DOHH2 (cell line): ENCODE measurements around the gene KIAA0408.

Experiments used
- H3F3A ChIP-seq: fragments of 200-600 bp; sonication (generic), shearing (Covaris generic); 2 replicates; pipeline ENCODE4 v1.6.0; 2016; ENCODE audit warnings: antibody characterized with exemption, mild to moderate bottlenecking; ENCODE audit not compliant: control insufficient read depth, insufficient read depth
- H3K27ac ChIP-seq: fragments of 200-600 bp; sonication (generic); 2 replicates; pipeline ENCODE4 v1.5.1; 2014; ENCODE audit warnings: low read depth, mild to moderate bottlenecking, low read length, moderate library complexity
- H3K27me3 ChIP-seq: fragments of 200-600 bp; sonication (generic); 2 replicates; pipeline ENCODE4 v1.6.1; 2014; ENCODE audit warnings: mild to moderate bottlenecking, low read length, mixed read lengths; ENCODE audit not compliant: control insufficient read depth
- H3K36me3 ChIP-seq: fragments of 200-600 bp; sonication (generic); 2 replicates; pipeline ENCODE4 v1.6.1; 2014; ENCODE audit warnings: mild to moderate bottlenecking, low read length, moderate library complexity, mixed read lengths; ENCODE audit not compliant: control insufficient read depth
- H3K4me1 ChIP-seq: fragments of 200-600 bp; sonication (generic); 2 replicates; pipeline ENCODE4 v1.6.1; 2014; ENCODE audit warnings: mild to moderate bottlenecking, low read length, mixed read lengths; ENCODE audit not compliant: control insufficient read depth
- H3K4me2 ChIP-seq: fragments of 200-600 bp; sonication (generic); 2 replicates; pipeline ENCODE4 v1.6.0; 2014; ENCODE audit warnings: mild to moderate bottlenecking, low read length, moderate library complexity
- H3K4me3 ChIP-seq: fragments of 200-600 bp; sonication (generic); 2 replicates; pipeline ENCODE4 v1.5.1; 2014; ENCODE audit warnings: mild to moderate bottlenecking, low read length, mixed read lengths
- H3K79me2 ChIP-seq: fragments of 200-600 bp; sonication (generic); 2 replicates; pipeline ENCODE4 v1.6.1; 2014; ENCODE audit warnings: mild to moderate bottlenecking, low read length, mixed read lengths; ENCODE audit not compliant: control insufficient read depth
- H3K9me2 ChIP-seq: fragments of 200-600 bp; sonication (generic); replicated peaks from 2 replicates; pipeline ENCODE4 v1.6.1; 2014; ENCODE audit warnings: mild to moderate bottlenecking, low read length, mixed read lengths; ENCODE audit not compliant: control insufficient read depth
- H3K9me3 ChIP-seq: fragments of 200-600 bp; sonication (generic); 2 replicates; pipeline ENCODE4 v1.6.1; 2014; ENCODE audit warnings: antibody characterized with exemption, low read length, mixed read lengths; ENCODE audit not compliant: control insufficient read depth, insufficient read depth
- H4K20me1 ChIP-seq: fragments of 200-600 bp; sonication (generic); 2 replicates; pipeline ENCODE4 v1.6.0; 2014; ENCODE audit warnings: low read depth, mild to moderate bottlenecking, antibody characterized with exemption, low read length, moderate library complexity; ENCODE audit not compliant: control insufficient read depth, insufficient read depth
- CTCF ChIP-seq: fragments of 200-600 bp; sonication (generic); IDR thresholded peaks from one replicate; pipeline ENCODE4 v1.5.1; 2014; ENCODE audit warnings: antibody characterized with exemption, mild to moderate bottlenecking, low read depth, low read length; ENCODE audit not compliant: poor library complexity, severe bottlenecking
- EZH2phosphoT487 ChIP-seq: fragments of 200-600 bp; sonication (generic); IDR thresholded peaks from 2 replicates; pipeline ENCODE4 v1.6.1; 2017; ENCODE audit warnings: borderline replicate concordance, mild to moderate bottlenecking, antibody characterized with exemption, low read length, moderate library complexity, mixed read lengths

The KIAA0408 gene

GRCh38 chr6:127462376-127462775, 3.2 kb upstream of the KIAA0408 start:
- Histone ChIP-seq H3K9me2 (no peaks in the 10 kb centered on the region), H3K27ac (no peak overlapping the region), H3F3A (no peaks in the 10 kb centered on the region), H3K27me3 (0 out of 2 replicates have a peak, but pooled peaks cover 4% of the 10 kb centered on the region), H3K4me3 (no peak overlapping the region), H3K36me3 (no peaks in the 10 kb centered on the region), H3K4me2 (no peak overlapping the region), H4K20me1 (no peaks in the 10 kb centered on the region), H3K9me3 (no peaks in the 10 kb centered on the region), H3K79me2 (no peaks in the 10 kb centered on the region), H3K4me1 (no peaks in the 10 kb centered on the region)
- TF ChIP-seq CTCF (no peak), EZH2phosphoT487 (no peak)

GRCh38 chr6:127460465-127460864, 1.3 kb upstream of the KIAA0408 start:
- H3K9me2 ChIP-seq: no peaks in the 10 kb centered on the region
- H4K20me1 ChIP-seq: no peaks in the 10 kb centered on the region
- H3K36me3 ChIP-seq: no peaks in the 10 kb centered on the region
- H3K4me2 ChIP-seq: no peak overlapping the region
- H3K27me3 ChIP-seq: 0 out of 2 replicates have a peak, but pooled peaks cover 4% of the 10 kb centered on the region
- no peaks in the 10 kb centered on the region for H3K79me2 ChIP-seq
- no peaks in the 10 kb centered on the region for H3K4me1 ChIP-seq
- no peak overlapping the region for H3K27ac ChIP-seq
- no peaks in the 10 kb centered on the region for H3F3A ChIP-seq
- H3K4me3 ChIP-seq: no peak overlapping the region
- TF ChIP-seq CTCF: no peak
- no peak for TF ChIP-seq EZH2phosphoT487
- H3K9me3 ChIP-seq: no peaks in the 10 kb centered on the region

GRCh38 chr6:127458817-127459216, 372 bp downstream of the KIAA0408 start:
- H3K36me3 ChIP-seq: no peaks in the 10 kb centered on the region
- H3K9me3 ChIP-seq: no peaks in the 10 kb centered on the region
- no peaks in the 10 kb centered on the region for H3F3A ChIP-seq
- no peak overlapping the region for H3K4me3 ChIP-seq
- H3K27ac ChIP-seq: no peak overlapping the region
- H3K9me2 ChIP-seq: no peaks in the 10 kb centered on the region
- no peaks in the 10 kb centered on the region for H3K79me2 ChIP-seq
- no peak for TF ChIP-seq EZH2phosphoT487
- no peaks in the 10 kb centered on the region for H3K4me1 ChIP-seq
- H3K27me3 ChIP-seq: peaks cover 6% of the 10 kb centered on the region; the same call in 1 of the 2 replicates
- no peaks in the 10 kb centered on the region for H4K20me1 ChIP-seq
- no peak overlapping the region for H3K4me2 ChIP-seq

GRCh38 chr6:127458222-127458621, 967 bp downstream of the KIAA0408 start:
- H3K9me3 ChIP-seq: no peaks in the 10 kb centered on the region
- no peaks in the 10 kb centered on the region for H3K9me2 ChIP-seq
- H3K4me2 ChIP-seq: no peak overlapping the region
- H3K79me2 ChIP-seq: no peaks in the 10 kb centered on the region
- no peaks in the 10 kb centered on the region for H3K36me3 ChIP-seq
- TF ChIP-seq EZH2phosphoT487 (no peak), CTCF (no peak)
- no peaks in the 10 kb centered on the region for H3F3A ChIP-seq
- H4K20me1 ChIP-seq: no peaks in the 10 kb centered on the region
- H3K4me3 ChIP-seq: no peak overlapping the region
- peaks cover 6% of the 10 kb centered on the region; the same call in 1 of the 2 replicates for H3K27me3 ChIP-seq
- H3K27ac ChIP-seq: no peak overlapping the region
- H3K4me1 ChIP-seq: no peaks in the 10 kb centered on the region
